HG03103 (cell line): ENCODE results near the gene ACTRT3.

Source experiments
- ATAC-seq: cut with Tn5 transposase; IDR thresholded peaks from one replicate; pipeline ENCODE4 v1.9.1; 2021; ENCODE audit warnings: low read depth; ENCODE audit not compliant: unreplicated experiment

The ACTRT3 gene

GRCh38 chr3:169769287-169770181, at the start of gene ACTRT3:
Gene ACTRT3, minus strand, starts transcription at chr3:169769561. Its CDS starts 41 bp downstream, at chr3:169769520.
- ATAC-seq = peak; percentile 23

- ATAC-seq = no peak
These were observed 49.0 kb upstream of the ACTRT3 start for GRCh38 chr3:169818316-169818715.

- no peak for ATAC-seq
These were observed 46.3 kb upstream of the ACTRT3 start for GRCh38 chr3:169815590-169816150.

- ATAC-seq = peak; percentile 86
These were observed 44.6 kb upstream of the ACTRT3 start for GRCh38 chr3:169813757-169814517.

- ATAC-seq = no peak
These were observed 43.9 kb upstream of the ACTRT3 start for GRCh38 chr3:169813278-169813677.

- ATAC-seq = peak; percentile 50
These were observed 43.2 kb upstream of the ACTRT3 start, which contains the start of the genes LRRC34 and LRRIQ4 for GRCh38 chr3:169812332-169813235. Gene LRRC34, minus strand, starts transcription at chr3:169812904. Its CDS starts 356 bp downstream, at chr3:169812548. Gene LRRIQ4, plus strand, starts transcription at chr3:169812870. Its CDS starts 9,052 bp downstream, at chr3:169821922.

- peak; percentile 12 for ATAC-seq
These were observed 42.4 kb upstream of the ACTRT3 start for GRCh38 chr3:169811631-169812331.

GRCh38 chr3:169809230-169809795, 40.0 kb upstream of the ACTRT3 start:
- ATAC-seq = no peak

GRCh38 chr3:169804681-169805080, 35.3 kb upstream of the ACTRT3 start:
- no peak for ATAC-seq

- ATAC-seq = no peak
These were observed 23.0 kb upstream of the ACTRT3 start for GRCh38 chr3:169792359-169792758.

GRCh38 chr3:169790687-169791429, 21.5 kb upstream of the ACTRT3 start:
- no peak for ATAC-seq

GRCh38 chr3:169790219-169790618, 20.9 kb upstream of the ACTRT3 start:
- ATAC-seq = no peak

GRCh38 chr3:169787791-169788190, 18.4 kb upstream of the ACTRT3 start:
- no peak for ATAC-seq

GRCh38 chr3:169787120-169787519, 17.8 kb upstream of the ACTRT3 start:
- no peak for ATAC-seq

GRCh38 chr3:169781209-169781855, 12.0 kb upstream of the ACTRT3 start:
- no peak for ATAC-seq

GRCh38 chr3:169780742-169781141, 11.4 kb upstream of the ACTRT3 start:
- ATAC-seq = no peak

- ATAC-seq = no peak
These were observed 8.5 kb upstream of the ACTRT3 start for GRCh38 chr3:169777822-169778221.

- ATAC-seq = no peak
These were observed 4.8 kb upstream of the ACTRT3 start for GRCh38 chr3:169774186-169774585.
